SK-N-SH treated with all-trans-retinoic acid at 6 μM for 48 hours (cell line): Measurements from ENCODE around the gene FOXQ1.

Experiments
- CREB5 ChIP-seq: fragments of 250-450 bp; sonication (Bioruptor Pico); IDR thresholded peaks from 2 replicates; pipeline ENCODE4 v1.5.1; 2020; ENCODE audit warnings: low read depth, mild to moderate bottlenecking, moderate library complexity
- OSR1 ChIP-seq: fragments of 250-450 bp; sonication (Bioruptor Pico); IDR thresholded peaks from 2 replicates; pipeline ENCODE4 v1.8.0; 2022; ENCODE audit warnings: moderate library complexity, mild to moderate bottlenecking, inconsistent platforms
- ZFP3 ChIP-seq: fragments of 250-450 bp; sonication (Bioruptor Pico); IDR thresholded peaks from 2 replicates; pipeline ENCODE4 v1.5.0; 2020; ENCODE audit warnings: mild to moderate bottlenecking, moderate library complexity
- TF ChIP-seq, protein P1 (sequence below): fragments of 250-450 bp; sonication (Bioruptor Pico); IDR thresholded peaks from 2 replicates; pipeline ENCODE4 v1.8.0; 2021; ENCODE audit warnings: low read depth, mild to moderate bottlenecking, moderate library complexity, borderline replicate concordance

GRCh38 chr6:1336246-1336843, 24.4 kb downstream of the FOXQ1 start:
- TF ChIP-seq ZFP3 (CRISPR knock-in tag), result no peak
- TF ChIP-seq, protein P1, sequence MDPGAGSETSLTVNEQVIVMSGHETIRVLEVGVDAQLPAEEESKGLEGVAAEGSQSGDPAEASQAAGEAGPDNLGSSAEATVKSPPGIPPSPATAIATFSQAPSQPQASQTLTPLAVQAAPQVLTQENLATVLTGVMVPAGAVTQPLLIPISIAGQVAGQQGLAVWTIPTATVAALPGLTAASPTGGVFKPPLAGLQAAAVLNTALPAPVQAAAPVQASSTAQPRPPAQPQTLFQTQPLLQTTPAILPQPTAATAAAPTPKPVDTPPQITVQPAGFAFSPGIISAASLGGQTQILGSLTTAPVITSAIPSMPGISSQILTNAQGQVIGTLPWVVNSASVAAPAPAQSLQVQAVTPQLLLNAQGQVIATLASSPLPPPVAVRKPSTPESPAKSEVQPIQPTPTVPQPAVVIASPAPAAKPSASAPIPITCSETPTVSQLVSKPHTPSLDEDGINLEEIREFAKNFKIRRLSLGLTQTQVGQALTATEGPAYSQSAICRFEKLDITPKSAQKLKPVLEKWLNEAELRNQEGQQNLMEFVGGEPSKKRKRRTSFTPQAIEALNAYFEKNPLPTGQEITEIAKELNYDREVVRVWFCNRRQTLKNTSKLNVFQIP (CRISPR knock-in tag), result no peak
- no peak for TF ChIP-seq CREB5
- TF ChIP-seq OSR1 (CRISPR knock-in tag), result no peak
